Measurements from ENCODE around the gene RNU5B-1.
"Not testable (repeated sequence)": the region's sequence is repeated elsewhere in the genome, so short reads cannot be mapped to it uniquely, and the experiment has no call there.

Gene RNU5B-1

DNA sequence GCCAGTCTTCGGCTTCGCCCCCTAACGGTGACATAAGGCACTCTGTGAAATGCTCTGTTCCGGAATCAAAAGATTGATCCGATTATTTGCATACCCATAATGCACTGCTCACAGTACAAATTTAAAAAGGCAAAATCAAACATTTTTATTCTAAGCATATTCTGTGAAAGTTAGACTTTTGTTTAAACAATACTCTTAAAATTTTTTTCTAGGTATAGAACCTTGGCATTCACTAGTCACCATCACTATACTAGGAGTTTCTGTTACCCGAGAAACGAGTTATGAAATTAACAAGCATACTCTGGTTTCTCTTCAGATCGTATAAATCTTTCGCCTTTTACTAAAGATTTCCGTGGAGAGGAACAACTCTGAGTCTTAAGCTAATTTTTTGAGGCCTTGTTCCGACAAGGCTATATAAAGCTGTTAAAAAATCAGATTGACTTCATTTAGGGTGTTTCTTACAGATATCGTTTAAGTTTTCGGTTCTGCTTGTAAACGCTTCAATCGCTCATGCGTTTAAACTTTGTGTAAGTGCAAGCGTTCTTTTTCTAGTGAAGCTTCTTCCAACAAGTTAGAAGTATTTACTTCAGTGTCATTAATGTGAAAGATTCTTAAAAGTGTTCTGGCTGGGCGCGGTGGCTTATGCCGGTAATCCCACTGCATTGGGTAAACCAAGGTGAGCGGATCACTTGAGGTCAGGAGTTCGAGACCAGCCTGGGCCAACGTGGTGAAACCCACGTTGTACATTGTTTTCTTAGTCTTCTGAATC, at the start of gene RNU5B-1:
RNU5B-1 (plus strand) TSS at position 297 of the 769 bp plus-strand sequence.
- peak; percentile 24 to 94 for DNase-seq

DNA sequence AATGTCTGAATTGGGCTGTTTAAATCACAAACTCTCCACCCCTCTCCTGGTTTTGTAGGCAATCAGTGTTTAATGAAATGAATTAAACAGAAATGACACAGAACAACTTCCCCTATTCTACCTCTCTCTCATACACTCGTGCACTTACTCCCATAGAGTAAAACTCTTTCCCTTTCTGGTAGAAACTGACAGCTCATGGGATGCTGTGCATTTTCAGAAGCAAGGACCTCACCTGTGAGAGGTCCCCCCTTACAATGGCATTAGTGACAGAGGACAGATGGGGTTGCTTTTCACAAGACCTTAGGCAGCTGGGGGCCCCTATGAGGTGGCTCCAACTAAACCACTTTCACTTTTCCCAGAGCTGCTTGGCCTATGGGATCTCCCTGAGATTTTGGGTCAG, 49.7 kb upstream of the RNU5B-1 start:
- no peak for DNase-seq

DNA sequence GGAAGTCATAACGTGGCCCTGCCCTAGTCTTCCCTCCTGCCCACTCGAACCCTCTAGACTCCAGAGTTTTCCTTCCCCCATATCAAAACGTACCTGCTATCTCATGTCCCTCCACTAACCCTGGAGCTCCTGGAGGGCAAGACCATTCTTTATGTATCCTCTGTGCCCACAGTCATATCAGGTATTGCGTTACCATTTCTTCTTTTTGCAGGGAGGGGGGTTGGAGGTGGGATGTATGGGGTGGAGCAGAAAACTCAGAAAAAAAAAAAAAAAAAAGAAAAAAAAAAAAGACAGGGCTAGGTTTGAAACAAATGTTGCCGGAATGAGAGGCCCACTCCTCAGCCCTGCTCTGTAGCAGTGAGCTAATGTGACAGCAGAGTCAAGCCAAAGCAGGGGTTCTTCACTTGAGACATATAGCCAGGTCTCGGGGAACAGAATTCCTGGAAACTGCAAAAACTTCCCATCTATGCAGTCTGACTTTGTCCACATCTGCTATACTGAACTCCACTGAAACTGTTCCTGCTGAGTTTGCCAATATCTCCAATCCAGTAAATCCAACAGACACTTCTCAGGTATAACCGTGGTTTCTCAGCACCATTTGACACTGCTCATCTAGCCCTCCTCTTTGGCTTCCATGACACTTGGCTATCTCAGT, 48.9 kb upstream of the RNU5B-1 start:
- DNase-seq: no peak

- DNase-seq: no peak
Observed at GRCh38 chr15:65258375-65259262, 45.9 kb upstream of the RNU5B-1 start.

DNA sequence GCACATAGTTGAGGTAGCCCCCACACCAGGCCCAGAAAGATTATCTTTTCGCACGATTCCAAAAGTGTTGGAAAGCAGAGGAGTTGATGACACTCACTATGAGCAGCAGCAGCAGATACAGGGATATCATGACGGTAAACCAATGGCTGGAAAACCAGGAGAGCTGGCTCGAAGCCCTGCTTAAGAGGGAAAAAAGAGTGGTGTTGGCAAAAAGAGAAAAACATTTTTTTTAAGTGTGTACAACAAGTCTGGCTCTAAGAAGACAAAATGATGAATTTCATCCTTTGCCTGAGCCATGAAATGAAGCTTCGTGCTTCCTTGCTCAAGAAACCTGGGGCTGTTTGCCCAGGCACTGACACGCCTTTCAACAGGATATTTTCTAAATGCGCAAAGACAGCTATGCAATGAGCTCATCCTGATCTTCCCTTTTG, 45.1 kb upstream of the RNU5B-1 start:
- no peak for DNase-seq

DNA sequence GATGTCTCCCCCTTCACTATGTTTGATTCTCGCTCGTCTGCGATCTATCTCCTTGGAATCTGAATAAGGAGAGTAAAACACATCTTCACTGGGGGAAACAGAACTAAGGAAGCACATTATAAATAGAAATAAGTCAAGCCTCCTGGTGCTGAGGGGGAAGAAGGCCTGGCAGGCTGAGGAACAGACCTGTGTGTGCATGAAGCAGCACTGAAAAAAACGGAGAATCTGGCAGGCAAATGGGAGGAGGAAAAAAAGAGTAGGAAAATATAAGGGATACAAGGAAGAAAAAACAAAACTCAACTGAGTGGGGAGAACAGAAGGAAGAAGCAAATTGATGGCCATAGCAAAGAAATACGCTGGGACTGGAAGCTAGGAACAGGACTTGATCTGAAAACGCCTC, 43.5 kb upstream of the RNU5B-1 start:
- no peak for DNase-seq

- DNase-seq: no peak
Observed at GRCh38 chr15:65263313-65263712, 41.2 kb upstream of the RNU5B-1 start.

DNA sequence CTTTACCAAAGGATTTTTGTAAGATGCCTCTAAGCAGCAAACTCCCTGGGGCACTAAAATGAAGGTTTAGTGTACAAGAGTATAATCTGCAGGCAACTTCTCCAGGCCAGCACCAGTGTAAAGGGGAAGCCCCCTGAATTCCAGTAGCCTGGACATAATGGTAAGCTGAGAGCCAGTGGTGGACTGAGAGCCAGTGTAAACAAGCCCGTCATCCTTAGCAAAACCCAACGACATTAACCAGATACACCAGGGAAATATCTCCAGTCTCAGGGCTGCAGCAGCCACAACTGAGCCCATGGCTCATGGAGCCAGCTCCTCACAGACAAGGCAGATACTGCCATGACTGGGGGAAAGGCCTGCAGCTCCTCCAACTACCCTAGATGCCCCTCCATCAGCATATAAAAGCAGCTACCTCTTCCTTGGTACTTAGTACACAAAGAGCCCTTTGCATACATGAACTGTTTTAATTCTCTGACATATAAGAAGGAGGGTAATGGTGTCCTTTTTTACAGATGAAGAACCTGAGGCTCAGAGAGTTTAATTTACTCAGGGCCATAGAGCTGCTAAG, 39.5 kb upstream of the RNU5B-1 start:
- no peak for DNase-seq

DNA sequence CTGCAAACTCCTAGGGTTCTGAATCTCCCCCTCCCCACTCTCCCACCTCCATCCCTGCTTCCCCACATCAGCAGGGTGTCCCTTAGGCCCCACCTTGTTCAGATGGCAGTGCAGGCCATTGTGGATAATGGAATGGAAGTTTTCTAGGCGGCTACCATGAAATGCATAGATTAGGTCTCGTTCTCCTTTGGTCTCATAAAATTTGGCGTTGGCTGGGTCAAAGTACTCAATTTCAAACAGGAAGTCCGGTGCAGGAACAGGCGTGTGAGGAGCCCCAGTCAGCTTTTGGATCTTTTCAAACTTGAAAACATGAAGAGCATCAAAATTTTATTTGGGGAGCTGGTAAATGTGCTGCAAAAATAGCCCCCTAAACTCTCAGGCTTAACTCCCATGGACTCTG, 38.0 kb upstream of the RNU5B-1 start:
- DNase-seq: no peak

DNA sequence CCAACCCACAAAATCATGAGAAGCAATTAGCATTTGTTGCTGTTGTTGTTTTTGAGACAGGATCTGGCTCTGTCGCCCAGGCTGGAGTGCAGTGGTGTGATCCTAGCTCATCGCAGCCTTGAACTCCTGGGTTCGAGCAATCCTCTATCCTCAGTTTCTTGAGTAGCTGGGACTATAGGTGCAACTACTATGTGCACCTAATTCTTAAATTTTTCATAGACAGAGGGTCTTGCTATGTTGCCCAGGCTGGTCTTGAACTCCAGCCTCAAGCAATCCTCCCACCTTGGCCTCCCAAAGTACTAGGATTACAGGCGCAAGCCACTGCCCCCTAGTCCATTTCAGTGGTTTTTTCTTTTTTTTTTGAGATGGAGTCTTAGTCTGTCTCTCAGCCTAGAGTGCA, 36.1 kb upstream of the RNU5B-1 start:
- DNase-seq: no peak

- not testable (repeated sequence) for DNase-seq
Observed at GRCh38 chr15:65270811-65271545, 33.5 kb upstream of the RNU5B-1 start.

DNA sequence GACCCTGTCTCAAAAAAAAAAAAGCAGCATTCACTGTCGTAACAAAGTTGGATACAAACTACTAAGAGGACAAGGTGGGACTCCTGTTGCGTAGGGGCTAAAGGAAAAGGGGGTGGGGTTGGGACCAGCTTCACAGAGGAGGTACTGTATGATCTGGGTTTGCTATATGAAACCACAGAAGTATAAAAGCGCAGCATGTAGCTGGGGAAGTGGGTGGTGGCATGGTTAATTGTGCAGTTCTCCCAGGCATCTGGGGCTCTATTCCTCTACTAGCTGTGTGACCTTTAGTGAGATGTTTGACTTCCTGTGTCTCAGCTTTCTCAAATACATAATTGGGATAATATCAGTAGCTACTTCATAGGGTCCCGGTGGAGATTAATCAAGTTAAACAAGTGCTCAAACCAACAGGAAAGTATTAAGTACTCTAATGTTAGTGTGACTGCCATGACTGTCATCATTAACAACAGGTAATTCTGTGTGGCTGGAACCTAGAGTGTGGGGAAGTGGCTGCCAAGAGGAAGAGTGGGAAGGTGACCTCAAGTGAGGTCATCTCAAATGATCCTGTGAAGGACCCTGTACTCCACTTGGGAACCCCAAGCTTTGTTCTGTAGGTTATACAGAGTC, 29.3 kb upstream of the RNU5B-1 start:
- no peak for DNase-seq

DNA sequence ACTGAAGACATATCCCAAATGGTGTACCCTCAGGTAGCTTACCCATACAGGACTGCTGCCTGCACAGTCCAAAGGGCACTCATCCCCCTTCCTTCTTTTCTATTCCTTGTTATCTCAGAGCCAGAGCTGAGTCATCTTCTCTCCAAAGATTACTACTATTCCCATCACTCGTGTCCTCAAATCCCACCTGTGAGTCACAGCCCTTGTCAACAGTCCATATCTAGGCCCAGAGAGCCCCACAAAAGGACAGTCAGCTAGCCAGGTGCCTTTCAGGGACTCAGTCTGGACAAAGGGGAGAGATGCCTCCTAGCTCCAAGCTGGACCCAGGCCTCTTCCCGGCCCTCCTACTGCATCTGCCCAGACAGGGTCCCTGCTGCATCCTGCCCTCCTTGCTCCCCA, 28.8 kb upstream of the RNU5B-1 start:
- no peak for DNase-seq

- no peak for DNase-seq
Observed at GRCh38 chr15:65277015-65277414, 27.5 kb upstream of the RNU5B-1 start.

DNA sequence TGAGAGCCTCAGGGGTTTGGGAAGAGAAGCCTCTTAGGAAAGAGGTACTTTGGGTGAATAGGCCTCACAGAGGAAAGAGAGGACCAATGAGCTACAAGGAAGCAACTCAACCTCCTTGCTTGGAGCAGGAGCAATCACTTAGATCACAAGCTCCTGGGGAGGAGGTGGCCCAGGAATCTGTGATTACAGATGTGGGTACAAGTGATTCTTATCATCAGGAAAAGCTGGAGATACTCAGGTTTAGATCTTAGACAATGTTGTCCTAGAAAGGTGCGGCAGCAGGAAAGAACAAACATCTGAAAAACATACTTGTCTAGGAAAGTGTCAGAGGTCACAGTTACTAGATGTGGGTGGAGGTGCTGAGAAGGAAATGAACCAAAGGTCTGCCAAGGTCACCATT, 26.0 kb upstream of the RNU5B-1 start:
- no peak for DNase-seq

- DNase-seq: no peak
Observed at GRCh38 chr15:65285291-65286068, 19.0 kb upstream of the RNU5B-1 start.

DNA sequence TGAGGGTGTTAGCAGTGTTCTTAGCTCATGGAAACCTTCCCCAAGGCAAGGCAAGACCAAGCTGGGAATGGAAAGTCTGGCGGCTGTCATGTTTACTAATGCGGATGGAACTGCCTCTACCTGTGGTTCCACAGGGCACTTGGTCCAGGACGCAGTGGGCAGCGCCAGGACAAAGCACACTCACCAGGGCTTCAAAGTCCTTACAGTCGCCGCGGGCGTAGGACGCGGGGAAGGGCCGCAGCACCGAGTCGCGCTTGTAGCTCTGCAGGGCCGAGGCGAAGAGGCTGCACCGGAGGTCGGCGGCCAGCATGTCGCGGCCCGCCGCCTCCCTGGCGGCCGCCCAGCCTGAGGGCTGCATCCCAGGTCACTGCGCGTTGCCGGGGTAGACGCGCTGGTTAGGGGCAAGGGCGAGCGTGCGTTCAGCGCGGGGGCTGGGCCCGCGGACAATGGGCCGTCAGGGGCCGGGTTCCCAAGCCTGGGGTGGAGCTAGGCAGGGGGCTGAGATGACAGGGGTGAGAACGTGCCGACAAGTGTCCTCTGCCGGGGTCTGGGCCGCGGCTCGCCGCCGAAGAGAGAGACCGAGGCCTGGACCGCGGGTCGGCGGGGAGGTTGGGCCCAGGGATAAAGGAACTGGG, 18.3 kb upstream of the RNU5B-1 start:
- DNase-seq: peak in 1 of 2 donors; percentile 32

DNA sequence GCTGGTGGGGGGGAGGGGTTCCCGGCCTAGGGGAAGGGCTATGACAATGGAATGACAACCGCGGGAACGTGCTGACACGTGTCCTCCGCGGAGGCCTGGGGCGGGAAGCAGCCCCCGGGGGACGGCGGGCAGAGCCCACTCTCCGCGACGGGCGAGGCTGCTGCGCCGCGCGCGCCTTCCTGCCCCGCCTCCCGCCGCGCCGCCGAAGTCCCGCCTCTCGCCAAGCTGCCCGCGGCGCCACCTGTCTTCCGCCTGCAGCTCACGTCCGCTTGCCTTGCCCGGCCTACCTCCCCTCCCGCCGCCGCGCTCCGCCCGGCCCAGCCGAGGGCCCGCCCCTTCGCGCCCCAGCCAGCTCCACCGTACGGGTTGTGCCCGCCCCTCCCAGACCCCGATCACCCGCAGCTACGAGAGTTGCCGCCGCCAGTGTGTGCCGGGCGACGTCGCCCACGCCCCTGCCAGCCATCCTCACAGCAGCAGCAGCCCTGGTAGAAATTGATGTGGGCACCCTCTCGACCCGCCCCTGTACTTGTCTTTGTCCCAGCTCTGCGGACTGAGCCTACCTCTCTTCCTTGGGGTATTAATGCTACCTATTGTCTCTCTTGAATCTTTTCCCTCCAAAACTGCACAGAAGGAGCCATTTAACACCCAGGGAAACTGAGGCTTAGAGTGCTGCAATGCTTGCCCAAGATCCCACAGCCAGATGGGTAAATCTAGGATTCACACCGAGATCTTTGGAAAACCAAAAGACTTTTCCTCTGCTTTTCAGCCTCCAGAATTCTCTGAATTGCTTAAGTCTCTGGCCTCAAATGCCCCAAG, 17.6 kb upstream of the RNU5B-1 start, which contains the start of gene PARP16:
PARP16 (minus strand) TSS at position 180 of the 816 bp plus-strand sequence. CDS start 457 bp downstream, outside the sequence.
- peak; percentile 54 to 73 for DNase-seq

DNA sequence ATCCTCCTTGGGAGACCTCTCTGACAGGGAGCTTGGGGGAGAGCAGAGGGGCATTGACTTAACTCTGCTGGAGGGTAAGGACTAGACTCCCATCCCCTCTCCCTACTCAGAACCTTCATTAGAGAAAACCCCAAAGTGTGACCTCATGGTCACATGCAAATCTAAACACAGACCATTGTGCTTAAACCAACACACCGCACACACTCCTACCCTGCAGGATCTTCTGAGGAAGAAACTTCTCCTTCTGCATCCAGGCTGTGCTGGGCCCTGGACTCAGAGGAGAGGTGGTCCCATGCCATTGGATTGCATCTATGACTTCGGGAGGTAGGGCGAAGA, 17.0 kb upstream of the RNU5B-1 start:
- no peak for DNase-seq

Measured in bone marrow (tissue), 2 donors.